ENCODE data around the gene COG5.
"Not testable (repeated sequence)": the region's sequence is repeated elsewhere in the genome, so short reads cannot be mapped to it uniquely, and the experiment has no call there.

Gene COG5

DNA sequence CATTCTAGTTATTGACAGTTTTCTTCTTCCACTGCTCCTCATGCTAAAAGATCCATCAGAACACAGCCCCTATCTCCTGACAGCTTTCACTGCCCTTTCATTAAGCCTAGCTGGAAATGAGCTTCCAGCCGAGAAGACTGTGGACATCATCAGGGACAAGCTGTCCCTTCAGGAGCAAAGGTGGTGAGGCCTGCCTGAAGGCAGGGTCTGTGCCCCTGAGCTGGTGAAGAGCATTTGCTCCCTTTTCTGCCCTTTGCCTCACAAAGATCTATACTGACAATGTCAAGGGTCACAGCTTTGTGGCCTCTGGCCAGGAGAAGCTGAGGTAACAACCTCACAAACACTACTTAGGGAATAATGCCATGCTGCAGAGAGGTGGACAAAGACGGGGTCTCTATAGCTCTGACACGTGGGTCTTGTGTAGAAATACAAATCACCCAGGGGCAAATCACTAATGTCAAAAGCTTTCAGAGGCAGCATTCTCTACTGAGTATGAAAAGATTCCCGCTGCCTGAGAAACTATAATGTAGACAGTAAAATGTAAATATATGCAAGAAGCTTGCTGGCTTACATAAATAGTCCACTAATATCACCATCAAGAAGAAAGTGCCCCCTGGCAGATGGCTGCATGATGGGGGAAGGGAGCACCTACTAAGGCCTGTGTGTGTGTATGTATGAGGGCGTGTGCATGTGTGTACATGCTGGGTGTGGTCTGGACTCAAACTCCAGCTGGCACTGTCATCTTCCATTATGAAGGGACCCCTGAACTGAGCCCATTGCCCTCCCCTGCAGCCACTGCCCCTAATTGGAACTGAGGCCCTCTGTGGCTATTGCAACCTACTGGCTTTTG, 339.1 kb downstream of the COG5 start:
- Histone ChIP-seq H3K4me3 (replicated peaks; ENCODE audit: low read depth, low read length) (no peak overlapping the region), H3K36me3 (ENCODE audit: control insufficient read depth, insufficient read depth, low read length) (no peaks in the 10 kb centered on the region), H3K27me3 (replicated peaks; ENCODE audit: control insufficient read depth, insufficient read depth, low read length) (no peaks in the 10 kb centered on the region)
- no peak for DNase-seq (ENCODE audit: extremely low read depth, insufficient read length)
- TF ChIP-seq, protein P1, sequence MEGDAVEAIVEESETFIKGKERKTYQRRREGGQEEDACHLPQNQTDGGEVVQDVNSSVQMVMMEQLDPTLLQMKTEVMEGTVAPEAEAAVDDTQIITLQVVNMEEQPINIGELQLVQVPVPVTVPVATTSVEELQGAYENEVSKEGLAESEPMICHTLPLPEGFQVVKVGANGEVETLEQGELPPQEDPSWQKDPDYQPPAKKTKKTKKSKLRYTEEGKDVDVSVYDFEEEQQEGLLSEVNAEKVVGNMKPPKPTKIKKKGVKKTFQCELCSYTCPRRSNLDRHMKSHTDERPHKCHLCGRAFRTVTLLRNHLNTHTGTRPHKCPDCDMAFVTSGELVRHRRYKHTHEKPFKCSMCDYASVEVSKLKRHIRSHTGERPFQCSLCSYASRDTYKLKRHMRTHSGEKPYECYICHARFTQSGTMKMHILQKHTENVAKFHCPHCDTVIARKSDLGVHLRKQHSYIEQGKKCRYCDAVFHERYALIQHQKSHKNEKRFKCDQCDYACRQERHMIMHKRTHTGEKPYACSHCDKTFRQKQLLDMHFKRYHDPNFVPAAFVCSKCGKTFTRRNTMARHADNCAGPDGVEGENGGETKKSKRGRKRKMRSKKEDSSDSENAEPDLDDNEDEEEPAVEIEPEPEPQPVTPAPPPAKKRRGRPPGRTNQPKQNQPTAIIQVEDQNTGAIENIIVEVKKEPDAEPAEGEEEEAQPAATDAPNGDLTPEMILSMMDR (IDR thresholded peaks at IDR 0.05; ENCODE audit: insufficient read depth, low read length, poor library complexity, severe bottlenecking) = no peak

DNA sequence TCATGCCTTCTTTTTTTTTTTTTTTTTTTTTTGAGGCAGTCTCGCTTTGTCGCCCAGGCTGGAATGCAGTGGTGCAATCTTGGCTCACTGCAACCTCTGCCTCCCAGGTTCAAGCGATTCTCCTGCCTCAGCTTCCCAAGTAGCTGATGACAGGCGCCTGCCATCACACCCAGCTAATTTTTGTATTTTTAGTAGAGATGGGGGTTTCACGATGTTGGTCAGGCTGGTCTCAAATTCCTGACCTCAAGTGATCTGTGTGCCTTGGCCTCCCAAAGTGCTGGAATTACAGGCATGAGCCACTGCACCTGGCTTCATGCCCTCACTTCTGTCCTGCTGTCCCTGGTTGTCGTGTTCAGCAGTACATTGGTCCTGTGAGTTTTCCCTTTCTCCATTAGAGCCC, 342.9 kb downstream of the COG5 start:
- H3K4me3 ChIP-seq (replicated peaks; ENCODE audit: low read depth, low read length); H3K36me3 ChIP-seq (ENCODE audit: control insufficient read depth, insufficient read depth, low read length); H3K27me3 ChIP-seq (replicated peaks; ENCODE audit: control insufficient read depth, insufficient read depth, low read length); DNase-seq (ENCODE audit: extremely low read depth, insufficient read length): not testable (repeated sequence)

DNA sequence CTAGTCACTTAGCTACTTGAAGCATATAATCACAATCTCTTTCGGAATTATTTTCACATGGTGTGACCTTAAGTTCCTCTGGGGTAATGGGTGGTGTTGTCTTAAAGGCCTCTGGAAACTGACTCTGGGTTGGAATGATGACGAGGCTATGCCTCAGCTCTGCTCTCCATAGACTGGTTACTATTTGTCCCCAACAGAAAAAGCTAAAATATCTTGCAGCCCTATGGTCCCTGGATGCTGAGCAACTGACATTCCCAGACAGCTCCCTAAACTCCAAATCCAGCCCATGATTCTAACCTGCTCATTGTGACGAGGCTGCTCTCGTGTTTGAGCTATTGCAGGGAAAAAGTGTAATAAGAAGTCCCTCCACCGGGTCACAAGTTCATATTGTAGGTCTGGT, 343.4 kb downstream of the COG5 start:
- Histone ChIP-seq H3K27me3 (replicated peaks; ENCODE audit: control insufficient read depth, insufficient read depth, low read length) (no peaks in the 10 kb centered on the region), H3K4me3 (replicated peaks; ENCODE audit: low read depth, low read length) (no peak overlapping the region), H3K36me3 (ENCODE audit: control insufficient read depth, insufficient read depth, low read length) (no peaks in the 10 kb centered on the region)
- TF ChIP-seq, protein P1 (IDR thresholded peaks at IDR 0.05; ENCODE audit: insufficient read depth, low read length, poor library complexity, severe bottlenecking) = no peak
- no peak for DNase-seq (ENCODE audit: extremely low read depth, insufficient read length)

DNA sequence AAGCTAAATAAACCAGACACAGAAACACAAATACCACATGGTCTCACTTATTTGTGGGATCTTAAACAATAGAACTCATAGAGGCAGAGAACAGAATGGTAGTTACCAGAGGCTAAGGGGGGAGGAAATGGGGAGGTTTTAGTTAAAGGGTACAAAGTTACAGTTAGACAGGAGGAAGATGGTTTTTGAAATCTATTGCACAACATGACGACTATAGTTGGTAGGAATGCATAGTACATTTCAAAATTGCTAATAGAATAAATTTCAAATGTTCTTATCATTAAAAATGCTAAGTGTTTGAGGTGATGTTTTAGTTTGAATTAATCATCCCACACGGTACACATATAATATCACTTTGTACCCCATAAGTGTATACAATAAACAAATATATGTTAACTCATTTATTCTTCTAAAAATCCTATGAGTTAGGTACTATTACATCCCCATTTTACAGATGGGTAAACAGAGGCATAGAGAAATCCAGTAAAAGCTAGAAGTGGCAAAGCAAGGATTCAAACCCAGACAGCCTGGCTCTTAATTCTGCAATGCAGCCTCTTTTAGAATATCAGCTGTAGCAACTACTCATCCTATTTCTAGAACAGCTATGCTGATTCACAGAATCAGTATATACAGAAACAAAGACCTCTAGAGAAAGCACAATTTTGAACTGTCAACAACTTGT, 344.0 kb downstream of the COG5 start:
- TF ChIP-seq, protein P1 (IDR thresholded peaks at IDR 0.05; ENCODE audit: insufficient read depth, low read length, poor library complexity, severe bottlenecking) = no peak
- no peaks in the 10 kb centered on the region for H3K27me3 ChIP-seq (replicated peaks; ENCODE audit: control insufficient read depth, insufficient read depth, low read length)
- no peak for DNase-seq (ENCODE audit: extremely low read depth, insufficient read length)
- H3K36me3 ChIP-seq (ENCODE audit: control insufficient read depth, insufficient read depth, low read length) = no peaks in the 10 kb centered on the region
- no peak overlapping the region for H3K4me3 ChIP-seq (replicated peaks; ENCODE audit: low read depth, low read length)

DNA sequence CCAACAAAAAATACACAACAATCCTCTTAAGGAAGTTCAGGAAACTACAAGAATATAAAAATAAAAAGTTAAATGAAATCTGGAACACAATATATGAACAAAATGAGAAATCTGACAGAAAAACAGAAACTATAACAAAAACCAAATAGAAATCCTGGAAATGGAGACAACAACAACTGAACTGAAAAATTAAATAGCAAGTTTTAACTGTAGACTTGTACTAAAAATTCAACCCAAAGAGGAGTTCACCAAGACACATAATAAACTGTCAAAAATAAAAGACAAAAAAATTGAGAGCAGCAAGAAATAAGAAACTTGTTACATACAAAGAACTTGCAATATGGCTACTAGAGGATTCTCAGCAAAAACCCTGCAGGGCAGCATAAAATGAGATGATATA, 349.8 kb downstream of the COG5 start:
- no peak overlapping the region for H3K4me3 ChIP-seq (replicated peaks; ENCODE audit: low read depth, low read length)
- TF ChIP-seq, protein P1 (IDR thresholded peaks at IDR 0.05; ENCODE audit: insufficient read depth, low read length, poor library complexity, severe bottlenecking) = no peak
- no peaks in the 10 kb centered on the region for H3K27me3 ChIP-seq (replicated peaks; ENCODE audit: control insufficient read depth, insufficient read depth, low read length)
- no peak for DNase-seq (ENCODE audit: extremely low read depth, insufficient read length)
- no peaks in the 10 kb centered on the region; the same call in 1 of the 2 replicates for H3K36me3 ChIP-seq (ENCODE audit: control insufficient read depth, insufficient read depth, low read length)

DNA sequence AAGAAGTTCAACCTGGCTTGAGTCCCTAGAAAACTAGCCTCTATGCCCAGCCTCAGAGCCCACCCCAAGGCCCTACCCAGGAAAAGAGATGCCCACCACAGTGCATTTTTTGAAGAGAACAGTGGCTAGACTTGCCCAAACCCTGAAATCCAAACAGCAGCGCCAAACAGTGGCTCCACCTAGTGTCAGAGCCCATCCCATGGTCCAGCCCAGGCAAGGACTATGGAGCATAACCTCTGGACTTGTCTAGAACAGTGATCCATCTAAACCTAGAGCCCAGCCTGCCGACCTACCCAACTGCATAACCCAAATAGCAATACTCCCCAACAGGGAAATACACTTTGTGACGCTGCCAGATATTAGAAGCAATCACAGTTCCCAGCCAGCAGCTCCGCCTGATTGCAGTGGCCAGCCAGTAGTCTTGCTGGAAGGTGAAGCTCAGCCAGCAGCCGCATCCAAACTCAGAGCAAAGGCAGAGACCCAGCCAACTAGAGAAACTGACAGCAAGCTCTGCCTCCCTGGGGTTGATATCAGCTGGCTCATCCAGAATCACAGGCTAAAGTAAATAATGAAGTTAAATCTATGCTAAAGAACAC, 350.4 kb downstream of the COG5 start:
- H3K36me3 ChIP-seq (ENCODE audit: control insufficient read depth, insufficient read depth, low read length) = no peaks in the 10 kb centered on the region; the same call in 1 of the 2 replicates
- DNase-seq (ENCODE audit: extremely low read depth, insufficient read length) = no peak
- no peak overlapping the region for H3K4me3 ChIP-seq (replicated peaks; ENCODE audit: low read depth, low read length)
- TF ChIP-seq, protein P1 (IDR thresholded peaks at IDR 0.05; ENCODE audit: insufficient read depth, low read length, poor library complexity, severe bottlenecking) = no peak
- no peaks in the 10 kb centered on the region for H3K27me3 ChIP-seq (replicated peaks; ENCODE audit: control insufficient read depth, insufficient read depth, low read length)
